ENCODE results near the gene CCDC182. TPM values are rescaled to one million over a fixed set of nuclear protein-coding genes. Genes with fewer than 3 reads are reported as not detected.
A peak's percentile ranks its signal among the peaks of the same experiment; 100 is the strongest.

The CCDC182 gene
- total and polyA plus RNA-seq, 2 of the 13 experiments (the other 11 are each of a cell fraction or from before 2014, with no cell fraction given), result not detected

DNA sequence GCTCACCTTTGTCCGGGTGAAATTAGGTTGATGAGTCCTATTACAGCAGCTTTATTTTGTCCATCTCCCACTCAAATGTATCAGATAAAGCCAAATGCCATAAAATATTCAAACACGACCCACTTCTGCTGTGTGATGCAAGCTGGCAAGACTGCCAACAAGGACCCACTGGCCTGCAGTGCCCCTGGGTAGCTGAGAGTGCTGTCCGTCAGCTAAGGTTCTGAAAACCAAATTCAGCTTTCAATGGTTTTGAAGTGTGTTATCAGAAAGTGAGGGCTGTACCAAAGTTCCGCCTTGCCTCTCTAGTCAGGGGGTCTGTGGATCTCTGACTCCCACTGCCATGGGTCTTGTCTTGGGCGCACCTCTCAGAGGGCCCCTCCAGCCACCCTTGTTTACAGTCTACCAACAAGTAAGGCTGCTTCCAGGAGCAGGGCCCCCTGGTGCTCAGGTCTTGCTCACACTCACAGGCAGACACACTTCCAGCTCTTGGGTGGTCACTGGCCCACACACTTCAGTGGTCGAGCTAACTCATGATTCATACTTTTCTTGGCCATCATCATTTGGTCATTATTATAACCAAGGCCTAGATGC lies 10.5 kb upstream of the CCDC182 start:
- Histone ChIP-seq H4K20me1 (ENCODE audit: insufficient read depth, low read length) (no peaks in the 10 kb centered on the region), H3K27me3 (ENCODE audit: control insufficient read depth in 1 of 2, insufficient read depth in 2 of 2, low read length in 2 of 2) (peaks cover 0 to 18% of the 10 kb centered on the region in 2 experiments; a peak in 1 of 5 replicates), H3K4me1 (ENCODE audit: insufficient read depth, low read length) (peaks cover 19% of the 10 kb centered on the region), H3K79me2 (ENCODE audit: insufficient read depth, low read length) (no peaks in the 10 kb centered on the region), H3K27ac (ENCODE audit: extremely low read length, insufficient read depth, low read length) (no peak overlapping the region), H3K4me3 (replicated peaks in 1 of 3; ENCODE audit: insufficient read depth in 1 of 3, low read depth in 2 of 3, low read length in 3 of 3) (no peak overlapping the region), H3K9ac (ENCODE audit: insufficient read depth, low read depth, low read length) (no peak overlapping the region), H3K9me3 (ENCODE audit: low read length) (no peaks in the 10 kb centered on the region), H3K36me3 (replicated peaks in 1 of 2; ENCODE audit: control insufficient read depth in 1 of 2, insufficient read depth in 2 of 2, low read length in 2 of 2) (no peaks in the 10 kb centered on the region), H2AFZ (ENCODE audit: low read length) (no peak overlapping the region), H3K4me2 (ENCODE audit: low read depth, low read length) (no peak overlapping the region)
- CTCF ChIA-PET (ENCODE audit: low intra/inter-chr PET ratio, low total read pairs), result no interaction called here
- 30% methylated on average over 6 of the region's 6 CpGs for WGBS (ENCODE audit: low lambda C conversion rate)
- POLR2A ChIA-PET, result no interaction called here
- in situ Hi-C loops (cut with HindIII; ENCODE audit: extremely low pct_ligation_motif_present, low pct_unique_long_range_greater_than_20kb) (no loop called here), intact Hi-C loops (cut with micrococcal nuclease; ENCODE audit: unreplicated experiment) (no loop called here)
- no peak for DNase-seq (ENCODE audit: low spot score)
- no TSS peak for BruUV-seq (replicated peaks)
- no peak for FAIRE-seq
- TF ChIP-seq, protein P1, sequence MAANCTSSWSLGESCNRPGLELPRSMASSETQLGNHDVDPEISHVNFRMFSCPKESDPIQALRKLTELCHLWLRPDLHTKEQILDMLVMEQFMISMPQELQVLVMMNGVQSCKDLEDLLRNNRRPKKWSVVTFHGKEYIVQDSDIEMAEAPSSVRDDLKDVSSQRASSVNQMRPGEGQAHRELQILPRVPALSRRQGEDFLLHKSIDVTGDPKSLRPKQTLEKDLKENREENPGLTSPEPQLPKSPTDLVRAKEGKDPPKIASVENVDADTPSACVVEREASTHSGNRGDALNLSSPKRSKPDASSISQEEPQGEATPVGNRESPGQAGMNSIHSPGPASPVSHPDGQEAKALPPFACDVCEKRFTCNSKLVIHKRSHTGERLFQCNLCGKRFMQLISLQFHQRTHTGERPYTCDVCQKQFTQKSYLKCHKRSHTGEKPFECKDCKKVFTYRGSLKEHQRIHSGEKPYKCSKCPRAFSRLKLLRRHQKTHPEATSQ (CRISPR knock-in tag; IDR thresholded peaks at IDR 0.05; ENCODE audit: borderline replicate concordance), result no peak
- TF ChIP-seq FOXA1 (IDR thresholded peaks at IDR 0.05) (no peak), FOXA1 (CRISPR knock-in tag; IDR thresholded peaks at IDR 0.05) (0 out of 2 replicates have a peak, but pooled peaks have one; percentile 23), ZFP36L1 (CRISPR knock-in tag; IDR thresholded peaks at IDR 0.05) (no peak), MIER2 (CRISPR knock-in tag; IDR thresholded peaks at IDR 0.05) (peak; percentile 87; the same call in 1 of the 2 replicates)
- TF ChIP-seq, protein P2, sequence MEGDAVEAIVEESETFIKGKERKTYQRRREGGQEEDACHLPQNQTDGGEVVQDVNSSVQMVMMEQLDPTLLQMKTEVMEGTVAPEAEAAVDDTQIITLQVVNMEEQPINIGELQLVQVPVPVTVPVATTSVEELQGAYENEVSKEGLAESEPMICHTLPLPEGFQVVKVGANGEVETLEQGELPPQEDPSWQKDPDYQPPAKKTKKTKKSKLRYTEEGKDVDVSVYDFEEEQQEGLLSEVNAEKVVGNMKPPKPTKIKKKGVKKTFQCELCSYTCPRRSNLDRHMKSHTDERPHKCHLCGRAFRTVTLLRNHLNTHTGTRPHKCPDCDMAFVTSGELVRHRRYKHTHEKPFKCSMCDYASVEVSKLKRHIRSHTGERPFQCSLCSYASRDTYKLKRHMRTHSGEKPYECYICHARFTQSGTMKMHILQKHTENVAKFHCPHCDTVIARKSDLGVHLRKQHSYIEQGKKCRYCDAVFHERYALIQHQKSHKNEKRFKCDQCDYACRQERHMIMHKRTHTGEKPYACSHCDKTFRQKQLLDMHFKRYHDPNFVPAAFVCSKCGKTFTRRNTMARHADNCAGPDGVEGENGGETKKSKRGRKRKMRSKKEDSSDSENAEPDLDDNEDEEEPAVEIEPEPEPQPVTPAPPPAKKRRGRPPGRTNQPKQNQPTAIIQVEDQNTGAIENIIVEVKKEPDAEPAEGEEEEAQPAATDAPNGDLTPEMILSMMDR (CRISPR knock-in tag; IDR thresholded peaks at IDR 0.05), result 0 out of 2 replicates have a peak, but pooled peaks have one; percentile 18
- TF ChIP-seq, protein P3, sequence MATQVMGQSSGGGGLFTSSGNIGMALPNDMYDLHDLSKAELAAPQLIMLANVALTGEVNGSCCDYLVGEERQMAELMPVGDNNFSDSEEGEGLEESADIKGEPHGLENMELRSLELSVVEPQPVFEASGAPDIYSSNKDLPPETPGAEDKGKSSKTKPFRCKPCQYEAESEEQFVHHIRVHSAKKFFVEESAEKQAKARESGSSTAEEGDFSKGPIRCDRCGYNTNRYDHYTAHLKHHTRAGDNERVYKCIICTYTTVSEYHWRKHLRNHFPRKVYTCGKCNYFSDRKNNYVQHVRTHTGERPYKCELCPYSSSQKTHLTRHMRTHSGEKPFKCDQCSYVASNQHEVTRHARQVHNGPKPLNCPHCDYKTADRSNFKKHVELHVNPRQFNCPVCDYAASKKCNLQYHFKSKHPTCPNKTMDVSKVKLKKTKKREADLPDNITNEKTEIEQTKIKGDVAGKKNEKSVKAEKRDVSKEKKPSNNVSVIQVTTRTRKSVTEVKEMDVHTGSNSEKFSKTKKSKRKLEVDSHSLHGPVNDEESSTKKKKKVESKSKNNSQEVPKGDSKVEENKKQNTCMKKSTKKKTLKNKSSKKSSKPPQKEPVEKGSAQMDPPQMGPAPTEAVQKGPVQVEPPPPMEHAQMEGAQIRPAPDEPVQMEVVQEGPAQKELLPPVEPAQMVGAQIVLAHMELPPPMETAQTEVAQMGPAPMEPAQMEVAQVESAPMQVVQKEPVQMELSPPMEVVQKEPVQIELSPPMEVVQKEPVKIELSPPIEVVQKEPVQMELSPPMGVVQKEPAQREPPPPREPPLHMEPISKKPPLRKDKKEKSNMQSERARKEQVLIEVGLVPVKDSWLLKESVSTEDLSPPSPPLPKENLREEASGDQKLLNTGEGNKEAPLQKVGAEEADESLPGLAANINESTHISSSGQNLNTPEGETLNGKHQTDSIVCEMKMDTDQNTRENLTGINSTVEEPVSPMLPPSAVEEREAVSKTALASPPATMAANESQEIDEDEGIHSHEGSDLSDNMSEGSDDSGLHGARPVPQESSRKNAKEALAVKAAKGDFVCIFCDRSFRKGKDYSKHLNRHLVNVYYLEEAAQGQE (IDR thresholded peaks at IDR 0.05; ENCODE audit: borderline replicate concordance in 1 of 2, low read depth in 1 of 2, low read length in 2 of 2), result peak; percentile 41 to 90
- TF ChIP-seq, protein P4, sequence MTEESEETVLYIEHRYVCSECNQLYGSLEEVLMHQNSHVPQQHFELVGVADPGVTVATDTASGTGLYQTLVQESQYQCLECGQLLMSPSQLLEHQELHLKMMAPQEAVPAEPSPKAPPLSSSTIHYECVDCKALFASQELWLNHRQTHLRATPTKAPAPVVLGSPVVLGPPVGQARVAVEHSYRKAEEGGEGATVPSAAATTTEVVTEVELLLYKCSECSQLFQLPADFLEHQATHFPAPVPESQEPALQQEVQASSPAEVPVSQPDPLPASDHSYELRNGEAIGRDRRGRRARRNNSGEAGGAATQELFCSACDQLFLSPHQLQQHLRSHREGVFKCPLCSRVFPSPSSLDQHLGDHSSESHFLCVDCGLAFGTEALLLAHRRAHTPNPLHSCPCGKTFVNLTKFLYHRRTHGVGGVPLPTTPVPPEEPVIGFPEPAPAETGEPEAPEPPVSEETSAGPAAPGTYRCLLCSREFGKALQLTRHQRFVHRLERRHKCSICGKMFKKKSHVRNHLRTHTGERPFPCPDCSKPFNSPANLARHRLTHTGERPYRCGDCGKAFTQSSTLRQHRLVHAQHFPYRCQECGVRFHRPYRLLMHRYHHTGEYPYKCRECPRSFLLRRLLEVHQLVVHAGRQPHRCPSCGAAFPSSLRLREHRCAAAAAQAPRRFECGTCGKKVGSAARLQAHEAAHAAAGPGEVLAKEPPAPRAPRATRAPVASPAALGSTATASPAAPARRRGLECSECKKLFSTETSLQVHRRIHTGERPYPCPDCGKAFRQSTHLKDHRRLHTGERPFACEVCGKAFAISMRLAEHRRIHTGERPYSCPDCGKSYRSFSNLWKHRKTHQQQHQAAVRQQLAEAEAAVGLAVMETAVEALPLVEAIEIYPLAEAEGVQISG (CRISPR knock-in tag; IDR thresholded peaks at IDR 0.05), result 0 out of 2 replicates have a peak, but pooled peaks have one; percentile 7
- TF ChIP-seq, protein P5, sequence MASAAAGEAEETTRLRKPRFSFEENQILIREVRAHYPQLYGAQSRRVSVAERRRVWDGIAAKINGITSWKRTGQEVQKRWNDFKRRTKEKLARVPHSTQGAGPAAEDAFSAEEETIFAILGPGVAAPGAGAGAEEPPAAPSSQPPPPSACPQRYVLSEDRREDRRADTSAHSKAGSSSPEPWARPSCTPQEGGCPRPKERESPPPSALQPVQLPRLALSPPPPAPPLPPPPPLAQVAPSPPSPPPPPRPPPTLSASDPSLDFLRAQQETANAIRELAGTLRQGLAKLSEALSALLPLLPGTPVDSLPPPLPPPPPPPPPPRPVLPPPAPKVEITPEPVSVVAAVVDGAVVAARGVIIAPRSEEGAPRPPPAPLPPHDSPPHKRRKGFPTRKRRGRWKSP (CRISPR knock-in tag; IDR thresholded peaks at IDR 0.05), result no peak
- no peak for ATAC-seq

All from HepG2 (cell line).